Stomach smooth muscle (tissue), 2 donors: Measurements from ENCODE around the gene GLS2.

Source experiments
- H3K27ac ChIP-seq: one replicate; pipeline ENCODE4 v1.7.0; 2013; ENCODE audit warnings: mild to moderate bottlenecking, low read length, inconsistent platforms
- H3K27me3 ChIP-seq, 2 donors: one replicate each; pipeline ENCODE4 v1.7.0; 2013; ENCODE audit warnings: low read length in 2 of 2; ENCODE audit not compliant: insufficient read depth in 2 of 2, control insufficient read depth in 1 of 2
- H3K36me3 ChIP-seq, 2 donors: one replicate each; pipeline ENCODE4 v1.7.0; 2013; ENCODE audit warnings: low read length in 2 of 2; ENCODE audit not compliant: control insufficient read depth in 2 of 2, insufficient read depth in 2 of 2
- H3K4me1 ChIP-seq: one replicate; pipeline ENCODE4 v1.7.0; 2013; ENCODE audit warnings: low read length; ENCODE audit not compliant: control insufficient read depth, insufficient read depth
- H3K4me3 ChIP-seq, 2 donors: one replicate each; pipeline ENCODE4 v1.7.0; 2013; ENCODE audit warnings: low read length in 2 of 2
- H3K9ac ChIP-seq, 2 donors: one replicate each; pipeline ENCODE4 v1.7.0; 2013; ENCODE audit warnings: low read length in 2 of 2, mild to moderate bottlenecking in 1 of 2
- H3K9me3 ChIP-seq, 2 donors: one replicate each; pipeline ENCODE4 v1.7.0; 2013; ENCODE audit warnings: low read length in 2 of 2; ENCODE audit not compliant: control insufficient read depth in 2 of 2
- donor health status: healthy.
- donor health status: Pancreatic carcinoma.

The GLS2 gene

DNA sequence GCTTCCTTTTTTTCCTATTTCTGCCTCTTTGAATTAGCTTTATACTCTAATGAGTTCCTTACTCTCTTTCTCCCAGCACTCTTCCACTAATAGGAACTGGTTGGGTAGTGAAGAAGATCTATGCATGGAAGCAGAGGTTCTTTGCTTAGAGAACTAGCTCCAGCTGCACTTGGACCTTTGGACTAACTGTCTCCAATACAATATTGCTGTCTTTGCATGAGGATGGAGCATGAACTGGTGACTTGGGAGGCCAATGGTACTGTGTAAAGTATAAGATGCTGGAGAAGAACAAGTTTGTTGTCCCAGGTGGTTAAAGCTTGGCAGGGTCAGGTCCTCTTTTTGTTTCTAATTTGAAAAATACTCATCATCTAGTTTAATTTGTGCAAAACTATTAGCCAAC, 2.4 kb upstream of the GLS2 start:
- no peak overlapping the region for H3K4me3 ChIP-seq
- peaks cover 20% of the 10 kb centered on the region for H3K4me1 ChIP-seq
- no peaks in the 10 kb centered on the region for H3K36me3 ChIP-seq
- H3K9ac ChIP-seq, result no peak overlapping the region
- no peak overlapping the region for H3K27ac ChIP-seq
- no peaks in the 10 kb centered on the region for H3K9me3 ChIP-seq
- H3K27me3 ChIP-seq, result peaks cover 0 to 2% of the 10 kb centered on the region in 2 donors

DNA sequence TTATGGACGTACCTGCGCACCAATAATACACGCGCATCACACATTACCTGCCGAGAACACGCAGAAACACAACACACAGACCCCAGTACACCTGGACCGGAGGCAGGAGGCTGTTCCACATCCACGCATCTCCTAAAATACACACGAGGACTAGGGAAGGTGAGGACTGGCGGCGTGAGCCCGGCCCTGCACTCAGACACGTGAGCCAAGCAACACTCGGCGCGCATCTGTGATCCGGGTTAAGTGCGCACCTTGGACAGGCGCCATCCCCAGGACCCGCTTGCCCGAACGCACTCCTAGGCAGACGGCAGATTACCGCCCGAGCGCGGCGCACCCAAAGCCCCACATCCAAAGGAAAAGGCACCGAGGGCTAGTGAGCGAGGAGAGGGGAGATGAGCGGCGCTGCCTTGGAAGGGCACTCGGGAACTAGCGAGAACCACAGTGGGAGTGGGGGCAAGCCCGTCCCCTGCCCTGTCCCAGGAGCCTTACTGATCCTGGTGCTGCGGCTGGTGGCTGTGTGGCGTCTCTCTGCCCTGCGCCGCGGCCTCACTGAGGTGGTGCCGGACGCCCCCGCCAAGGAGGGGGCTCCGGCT, 417 bp downstream of the GLS2 start:
- H3K9me3 ChIP-seq, result no peaks in the 10 kb centered on the region
- H3K27ac ChIP-seq, result no peak overlapping the region
- peak overlapping the region; percentile 13 to 53 for H3K9ac ChIP-seq
- peak overlapping the region; percentile 75 to 81 for H3K4me3 ChIP-seq
- H3K27me3 ChIP-seq, result peaks cover 0 to 2% of the 10 kb centered on the region in 2 donors
- peaks cover 20% of the 10 kb centered on the region for H3K4me1 ChIP-seq
- H3K36me3 ChIP-seq, result no peaks in the 10 kb centered on the region

DNA sequence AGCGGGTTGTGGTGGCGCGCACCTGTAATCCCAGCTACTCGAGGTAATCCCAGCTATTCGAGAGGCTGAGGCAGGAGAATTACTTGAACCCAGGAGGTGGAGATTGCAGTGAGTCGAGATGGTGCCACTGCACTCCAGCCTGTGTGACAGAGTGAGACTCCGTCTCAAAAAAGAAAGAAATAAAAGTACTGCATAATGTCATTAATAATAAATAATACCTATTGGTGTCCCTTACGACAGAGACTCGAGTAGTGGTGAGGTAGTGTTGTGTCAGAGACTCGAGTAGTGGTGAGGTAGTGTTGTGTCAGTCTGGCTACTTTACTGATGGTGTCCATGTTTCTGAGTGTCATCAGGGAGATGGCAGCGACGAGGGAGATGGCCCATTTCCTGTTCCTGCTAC, 1.3 kb downstream of the GLS2 start:
- Histone ChIP-seq H3K4me3 (no peak overlapping the region), H3K4me1 (peaks cover 20% of the 10 kb centered on the region), H3K36me3 (no peaks in the 10 kb centered on the region), H3K27me3 (peaks cover 0 to 2% of the 10 kb centered on the region in 2 donors), H3K9ac (no peak overlapping the region), H3K27ac (no peak overlapping the region), H3K9me3 (no peaks in the 10 kb centered on the region)

- no peaks in the 10 kb centered on the region for H3K27me3 ChIP-seq
Measured at GRCh38 chr12:56484566-56484965, 3.4 kb downstream of the GLS2 start.

DNA sequence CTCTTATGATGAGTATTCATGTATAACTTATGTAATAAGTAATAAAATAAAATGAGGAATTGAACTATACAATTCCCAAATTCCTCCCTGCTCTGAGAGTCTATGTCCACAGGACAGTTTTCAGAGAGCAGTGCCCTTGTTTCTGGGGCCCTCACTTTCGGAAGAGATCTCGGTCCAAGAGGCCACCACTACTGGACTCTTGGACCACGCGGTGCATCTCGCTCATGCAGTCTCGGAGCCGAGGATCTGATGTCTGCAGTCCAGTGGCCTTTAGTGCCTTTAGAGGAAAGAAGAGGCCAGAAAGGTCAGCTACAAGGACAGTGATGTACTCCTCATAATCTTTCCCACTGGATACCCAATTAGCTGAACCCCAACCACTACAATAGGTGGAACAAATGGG, 8.3 kb downstream of the GLS2 start:
- Histone ChIP-seq H3K9me3 (no peaks in the 10 kb centered on the region), H3K4me3 (no peak overlapping the region), H3K4me1 (no peaks in the 10 kb centered on the region), H3K9ac (no peak overlapping the region), H3K27ac (no peak overlapping the region), H3K27me3 (no peaks in the 10 kb centered on the region), H3K36me3 (peaks cover 0 to 2% of the 10 kb centered on the region in 2 donors)

More at GRCh38 chr12:56484566-56484965, 3.4 kb downstream of the GLS2 start:
- Histone ChIP-seq H3K9me3 (no peaks in the 10 kb centered on the region), H3K4me1 (peaks cover 20% of the 10 kb centered on the region), H3K27ac (no peak overlapping the region), H3K36me3 (no peaks in the 10 kb centered on the region), H3K4me3 (no peak overlapping the region), H3K9ac (no peak overlapping the region)

GRCh38 chr12:56477521-56478225, 10.3 kb downstream of the GLS2 start:
- H3K27me3 ChIP-seq, result no peaks in the 10 kb centered on the region
- H3K27ac ChIP-seq, result no peak overlapping the region
- H3K9ac ChIP-seq, result peak overlapping the region in 1 of 2 donors; percentile 13
- H3K36me3 ChIP-seq, result peaks cover 0 to 4% of the 10 kb centered on the region in 2 donors
- H3K9me3 ChIP-seq, result no peaks in the 10 kb centered on the region
- H3K4me1 ChIP-seq, result no peaks in the 10 kb centered on the region
- H3K4me3 ChIP-seq, result no peak overlapping the region

- Histone ChIP-seq H3K4me1 (no peaks in the 10 kb centered on the region), H3K36me3 (peaks cover 0 to 4% of the 10 kb centered on the region in 2 donors), H3K4me3 (no peak overlapping the region), H3K9me3 (no peaks in the 10 kb centered on the region), H3K9ac (no peak overlapping the region), H3K27me3 (no peaks in the 10 kb centered on the region), H3K27ac (no peak overlapping the region)
Measured at GRCh38 chr12:56476972-56477432, 11.0 kb downstream of the GLS2 start.

DNA sequence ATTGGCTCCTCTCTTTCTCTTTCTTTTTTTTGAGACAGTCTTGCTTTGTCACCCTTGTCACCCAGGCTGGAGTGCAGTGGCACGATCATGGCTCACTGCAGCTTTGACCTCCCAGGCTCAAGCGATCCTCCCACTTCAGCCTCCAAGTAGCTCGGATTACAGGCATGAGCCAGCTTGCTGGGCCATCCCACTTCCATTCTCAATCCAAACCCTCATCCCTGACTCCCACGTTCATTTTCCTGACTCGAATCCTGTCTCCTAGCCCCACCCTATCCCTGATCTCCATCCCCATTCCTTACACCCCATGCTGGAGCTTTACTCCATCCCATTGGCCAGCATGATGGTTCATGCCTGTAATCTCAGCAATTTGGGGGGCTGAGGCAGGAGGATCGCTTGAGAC, 11.8 kb downstream of the GLS2 start:
- no peak overlapping the region for H3K4me3 ChIP-seq
- H3K4me1 ChIP-seq, result no peaks in the 10 kb centered on the region
- H3K27me3 ChIP-seq, result no peaks in the 10 kb centered on the region
- no peaks in the 10 kb centered on the region for H3K9me3 ChIP-seq
- peaks cover 0 to 8% of the 10 kb centered on the region in 2 donors for H3K36me3 ChIP-seq
- no peak overlapping the region for H3K27ac ChIP-seq
- no peak overlapping the region for H3K9ac ChIP-seq

DNA sequence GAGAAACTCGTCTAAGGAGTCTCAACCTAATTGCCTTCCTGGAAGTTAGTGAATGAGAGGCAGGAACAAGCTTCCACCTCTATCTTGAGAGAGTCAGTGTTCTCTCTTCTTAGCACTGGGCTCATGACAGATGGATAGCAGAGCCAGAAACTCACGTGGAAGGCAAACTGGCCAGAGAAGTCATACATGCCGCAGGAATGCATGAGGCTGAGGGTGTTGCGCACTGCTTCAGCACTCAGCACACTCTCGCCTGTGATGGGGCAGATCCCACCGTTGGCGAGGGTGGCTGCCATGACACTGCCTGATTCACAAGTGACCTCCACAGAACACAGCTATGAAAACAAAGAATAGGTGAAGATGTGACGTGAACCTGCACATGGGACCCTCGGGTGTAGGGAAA, 13.6 kb downstream of the GLS2 start:
- Histone ChIP-seq H3K4me1 (peaks cover 3% of the 10 kb centered on the region), H3K9ac (no peak overlapping the region)

DNA sequence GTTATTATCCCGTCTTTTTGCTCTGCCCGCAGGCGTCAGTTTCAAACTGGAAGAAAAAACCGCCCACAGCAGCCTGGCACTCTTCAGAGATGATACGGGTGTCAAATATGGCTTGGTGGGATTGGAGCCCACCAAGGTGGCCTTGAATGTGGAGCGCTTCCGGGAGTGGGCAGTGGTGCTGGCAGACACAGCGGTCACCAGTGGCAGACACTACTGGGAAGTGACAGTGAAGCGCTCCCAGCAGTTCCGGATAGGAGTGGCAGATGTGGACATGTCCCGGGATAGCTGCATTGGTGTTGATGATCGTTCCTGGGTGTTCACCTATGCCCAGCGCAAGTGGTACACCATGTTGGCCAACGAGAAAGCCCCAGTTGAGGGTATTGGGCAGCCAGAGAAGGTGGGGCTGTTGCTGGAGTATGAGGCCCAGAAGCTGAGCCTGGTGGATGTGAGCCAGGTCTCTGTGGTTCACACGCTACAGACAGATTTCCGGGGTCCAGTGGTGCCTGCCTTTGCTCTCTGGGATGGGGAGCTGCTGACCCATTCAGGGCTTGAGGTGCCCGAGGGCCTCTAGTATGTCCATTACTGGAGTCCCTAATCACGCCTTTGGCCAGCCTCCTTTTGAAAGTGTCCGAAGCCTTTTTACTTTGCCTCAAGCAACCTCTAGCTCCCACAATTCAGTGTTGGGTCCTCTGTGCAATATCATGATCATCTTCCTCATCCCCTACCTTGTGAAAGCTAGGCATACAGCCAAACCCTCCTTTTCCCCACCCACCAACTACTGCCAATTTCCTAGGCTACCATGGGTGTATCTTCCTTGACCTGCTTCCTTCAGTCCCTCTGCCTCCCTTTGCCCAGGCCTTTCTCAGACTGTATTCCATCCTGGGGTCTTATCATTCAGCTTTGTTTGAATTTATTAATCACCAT, 18.7 kb downstream of the GLS2 start:
- peaks cover 0 to 4% of the 10 kb centered on the region in 2 donors for H3K36me3 ChIP-seq

More for the DNA sequence above, 13.6 kb downstream of the GLS2 start:
- no peaks in the 10 kb centered on the region for H3K27me3 ChIP-seq
- no peak overlapping the region for H3K4me3 ChIP-seq
- no peak overlapping the region for H3K27ac ChIP-seq
- H3K9me3 ChIP-seq, result no peaks in the 10 kb centered on the region
- peaks cover 0 to 8% of the 10 kb centered on the region in 2 donors for H3K36me3 ChIP-seq

More for the DNA sequence above, 18.7 kb downstream of the GLS2 start:
- H3K4me1 ChIP-seq, result peaks cover 11% of the 10 kb centered on the region
- H3K9ac ChIP-seq, result peak overlapping the region; percentile 83 to 99
- no peaks in the 10 kb centered on the region for H3K9me3 ChIP-seq
- H3K27me3 ChIP-seq, result no peaks in the 10 kb centered on the region
- H3K4me3 ChIP-seq, result peak overlapping the region; percentile 94 to 97
- H3K27ac ChIP-seq, result peak overlapping the region; percentile 87
